WI38 (cell line): ENCODE results near the gene DPM3.
A peak's percentile ranks its signal among the peaks of the same experiment; 100 is the strongest.

Experiments used
- H3K4me3 ChIP-seq: 2 replicates; pipeline ENCODE4 v1.5.1; 2011; ENCODE audit warnings: low read depth, mild to moderate bottlenecking, control low read depth, low read length
- CTCF ChIP-seq: IDR thresholded peaks from 2 replicates; pipeline ENCODE4 v1.5.1; 2012; ENCODE audit warnings: low read depth, mild to moderate bottlenecking, control low read depth, low read length

DPM3 gene

GRCh38 chr1:155136748-155137147 lies 3.6 kb downstream of the DPM3 start:
- no peak for TF ChIP-seq CTCF
- peak overlapping the region; percentile 64 for H3K4me3 ChIP-seq

GRCh38 chr1:155135415-155136028 lies 4.8 kb downstream of the DPM3 start, which contains the start of gene SLC50A1:
SLC50A1 (plus strand) TSS chr1:155135852; CDS start chr1:155135912, 60 bp downstream.
- no peak for TF ChIP-seq CTCF
- H3K4me3 ChIP-seq = peak within 1 kb of the TSS; percentile 64

GRCh38 chr1:155134880-155135414 lies 5.4 kb downstream of the DPM3 start:
- peak overlapping the region; percentile 64 for H3K4me3 ChIP-seq
- TF ChIP-seq CTCF = no peak

- H3K4me3 ChIP-seq = peak overlapping the region; percentile 64
- no peak for TF ChIP-seq CTCF
These were observed 6.0 kb downstream of the DPM3 start for GRCh38 chr1:155134322-155134721.

- no peak for TF ChIP-seq CTCF
- H3K4me3 ChIP-seq = no peak overlapping the region
These were observed 6.5 kb downstream of the DPM3 start for GRCh38 chr1:155133799-155134281.

GRCh38 chr1:155131856-155132255 lies 8.5 kb downstream of the DPM3 start:
- TF ChIP-seq CTCF = no peak
- no peak overlapping the region for H3K4me3 ChIP-seq

GRCh38 chr1:155131285-155131684 lies 9.0 kb downstream of the DPM3 start:
- TF ChIP-seq CTCF = no peak
- no peak overlapping the region for H3K4me3 ChIP-seq
